ENCODE results near the gene ULBP2.

DNA sequence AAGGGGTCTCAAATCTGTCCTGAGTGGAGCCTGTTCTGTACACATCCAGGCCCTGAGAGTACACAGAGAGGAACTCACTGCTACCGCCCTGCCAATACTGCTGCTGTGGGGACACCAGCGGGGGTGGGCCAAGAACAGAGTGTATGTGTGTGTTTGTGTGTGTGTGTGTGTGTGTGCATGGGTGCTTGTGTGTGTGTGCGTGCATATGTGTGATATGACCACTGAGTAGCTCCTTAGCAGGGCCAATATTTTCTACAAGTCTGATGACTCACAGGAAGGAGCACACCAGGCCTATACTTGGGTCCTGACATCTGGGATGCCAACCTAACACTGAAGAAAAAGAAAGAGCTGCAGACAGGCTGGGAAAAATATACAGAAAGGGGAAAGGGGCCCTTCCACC is 45.3 kb upstream of the ULBP2 start:
- TF ChIP-seq ZFP30 (CRISPR knock-in tag; IDR thresholded peaks at IDR 0.05) (no peak), PPARA (CRISPR knock-in tag; IDR thresholded peaks at IDR 0.05; ENCODE audit: borderline replicate concordance) (no peak), OSR1 (CRISPR knock-in tag; IDR thresholded peaks at IDR 0.05) (no peak), CREB5 (CRISPR knock-in tag; IDR thresholded peaks at IDR 0.05; ENCODE audit: low read depth) (no peak), POU6F1 (CRISPR knock-in tag; IDR thresholded peaks at IDR 0.05; ENCODE audit: borderline replicate concordance, low read depth) (no peak), ARNTL (CRISPR knock-in tag; IDR thresholded peaks at IDR 0.05; ENCODE audit: borderline replicate concordance, low read depth) (no peak), ESRRG (CRISPR knock-in tag; IDR thresholded peaks at IDR 0.05) (no peak), BACH2 (CRISPR knock-in tag; IDR thresholded peaks at IDR 0.05; ENCODE audit: borderline replicate concordance) (no peak), ZNF70 (CRISPR knock-in tag; IDR thresholded peaks at IDR 0.05) (no peak)
- TF ChIP-seq, protein P1, sequence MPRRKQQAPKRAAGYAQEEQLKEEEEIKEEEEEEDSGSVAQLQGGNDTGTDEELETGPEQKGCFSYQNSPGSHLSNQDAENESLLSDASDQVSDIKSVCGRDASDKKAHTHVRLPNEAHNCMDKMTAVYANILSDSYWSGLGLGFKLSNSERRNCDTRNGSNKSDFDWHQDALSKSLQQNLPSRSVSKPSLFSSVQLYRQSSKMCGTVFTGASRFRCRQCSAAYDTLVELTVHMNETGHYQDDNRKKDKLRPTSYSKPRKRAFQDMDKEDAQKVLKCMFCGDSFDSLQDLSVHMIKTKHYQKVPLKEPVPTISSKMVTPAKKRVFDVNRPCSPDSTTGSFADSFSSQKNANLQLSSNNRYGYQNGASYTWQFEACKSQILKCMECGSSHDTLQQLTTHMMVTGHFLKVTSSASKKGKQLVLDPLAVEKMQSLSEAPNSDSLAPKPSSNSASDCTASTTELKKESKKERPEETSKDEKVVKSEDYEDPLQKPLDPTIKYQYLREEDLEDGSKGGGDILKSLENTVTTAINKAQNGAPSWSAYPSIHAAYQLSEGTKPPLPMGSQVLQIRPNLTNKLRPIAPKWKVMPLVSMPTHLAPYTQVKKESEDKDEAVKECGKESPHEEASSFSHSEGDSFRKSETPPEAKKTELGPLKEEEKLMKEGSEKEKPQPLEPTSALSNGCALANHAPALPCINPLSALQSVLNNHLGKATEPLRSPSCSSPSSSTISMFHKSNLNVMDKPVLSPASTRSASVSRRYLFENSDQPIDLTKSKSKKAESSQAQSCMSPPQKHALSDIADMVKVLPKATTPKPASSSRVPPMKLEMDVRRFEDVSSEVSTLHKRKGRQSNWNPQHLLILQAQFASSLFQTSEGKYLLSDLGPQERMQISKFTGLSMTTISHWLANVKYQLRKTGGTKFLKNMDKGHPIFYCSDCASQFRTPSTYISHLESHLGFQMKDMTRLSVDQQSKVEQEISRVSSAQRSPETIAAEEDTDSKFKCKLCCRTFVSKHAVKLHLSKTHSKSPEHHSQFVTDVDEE (CRISPR knock-in tag; IDR thresholded peaks at IDR 0.05), result no peak

Data from SK-N-SH treated with all-trans-retinoic acid at 6 μM for 48 hours (cell line).